Panc1 (cell line): ENCODE data around the gene CNPY3. TPM values are rescaled to one million over a fixed set of nuclear protein-coding genes. Genes with fewer than 3 reads are reported as not detected.
"Not testable (repeated sequence)": the region's sequence is repeated elsewhere in the genome, so short reads cannot be mapped to it uniquely, and the experiment has no call there.

Experiments
- ATAC-seq: fragments of 200-7000 bp; cut with Tn5 transposase; 2 replicates; pipeline ENCODE4 v1.9.1; 2020; ENCODE audit warnings: mild to moderate bottlenecking, moderate library complexity
- BruUV-seq: library from RNA; stranded (reverse); fragments of 400-500 nt; replicated peaks from 2 replicates; lab custom pipeline; 2021; lab: Mats Ljungman, UMichigan
- CTCF ChIA-PET: fragments of 300-600 bp; sonication (Branson Sonifier 250); formaldehyde crosslinking; loops from one replicate; lab custom pipeline; 2022; ENCODE audit warnings: antibody characterized with exemption; lab: Charles Lee
- POLR2A ChIA-PET: fragments of 300-600 bp; sonication (Branson Sonifier 250); formaldehyde crosslinking; loops from one replicate; lab custom pipeline; 2022; ENCODE audit warnings: antibody characterized with exemption; lab: Charles Lee
- DNase-seq: peaks from one replicate; pipeline ENCODE4 v3.0.0-alpha.2; 2010; ENCODE audit warnings: low read depth, low spot score
- H3K27ac ChIP-seq: 2 replicates; pipeline ENCODE4 v1.5.1; 2011; ENCODE audit warnings: mild to moderate bottlenecking, low read length, inconsistent platforms
- H3K27me3 ChIP-seq: fragments of 200-500 bp; sonication (Bioruptor generic); 2 replicates; pipeline ENCODE4 v1.6.0; 2014; ENCODE audit warnings: low read length, inconsistent platforms; ENCODE audit not compliant: control insufficient read depth, insufficient read depth
- H3K36me3 ChIP-seq: fragments of 200-500 bp; sonication (Bioruptor generic); 2 replicates; pipeline ENCODE4 v1.5.1; 2014; ENCODE audit warnings: inconsistent platforms, mild to moderate bottlenecking, low read length, moderate library complexity; ENCODE audit not compliant: control insufficient read depth, insufficient read depth
- H3K4me1 ChIP-seq: 2 replicates; pipeline ENCODE4 v1.5.1; 2011; ENCODE audit warnings: inconsistent platforms, mild to moderate bottlenecking, low read length, moderate library complexity; ENCODE audit not compliant: control insufficient read depth, insufficient read depth
- H3K4me3 ChIP-seq, 2 experiments: 2 replicates each; pipeline ENCODE4 v1.5.1; 2011 to 2012; ENCODE audit warnings: low read depth in 2 of 2, low read length in 2 of 2, mild to moderate bottlenecking in 2 of 2, inconsistent platforms in 1 of 2, moderate library complexity in 1 of 2
- H3K9me3 ChIP-seq: fragments of 200-500 bp; sonication (Bioruptor generic); 2 replicates; pipeline ENCODE4 v1.5.1; 2014; ENCODE audit warnings: low read depth, mild to moderate bottlenecking, inconsistent platforms, low read length, moderate library complexity; ENCODE audit not compliant: control insufficient read depth, insufficient read depth
- POLR2AphosphoS5 ChIP-seq: IDR thresholded peaks from 2 replicates; pipeline ENCODE4 v1.6.1; 2012; ENCODE audit warnings: mild to moderate bottlenecking, low read depth, low read length, moderate library complexity
- SIN3A ChIP-seq: IDR thresholded peaks from 2 replicates; pipeline ENCODE4 v1.6.1; 2012; ENCODE audit warnings: low read depth, mild to moderate bottlenecking, low read length, moderate library complexity, borderline replicate concordance; ENCODE audit not compliant: insufficient read depth
- TCF7L2 ChIP-seq: IDR thresholded peaks from 2 replicates; pipeline ENCODE4 v1.6.1; 2011; ENCODE audit warnings: mild to moderate bottlenecking, low read depth, low read length, inconsistent platforms
- in situ Hi-C: cut with HindIII; loops from 2 replicates; pipeline ENCODE4 v1.10.0; 2016; ENCODE audit warnings: low sequenced_read_pairs, low pct_unique_long_range_greater_than_20kb
- intact Hi-C: fragments of 100-400 bp; cut with micrococcal nuclease; formaldehyde crosslinking; loops from one replicate; pipeline ENCODE4 v1.10.0; 2022; ENCODE audit not compliant: unreplicated experiment
- total RNA-seq: library from RNA; stranded (reverse); gene quantifications from one replicate; pipeline ENCODE4 v1.2.1, GENCODE V29; 2021; ENCODE audit not compliant: unreplicated experiment
- TF ChIP-seq, protein P1 (sequence below), 2 experiments: IDR thresholded peaks; 2 replicates each; pipeline ENCODE4 v1.6.1; 2011 to 2012; ENCODE audit warnings: low read depth in 2 of 2, control low read depth in 1 of 2, low read length in 1 of 2, mild to moderate bottlenecking in 1 of 2, moderate library complexity in 1 of 2; ENCODE audit not compliant: insufficient read depth in 1 of 2
- TF ChIP-seq, protein P2 (sequence below): fragments of 450-650 bp; IDR thresholded peaks from 2 replicates; pipeline ENCODE4 v1.5.1; 2017; ENCODE audit warnings: mild to moderate bottlenecking

CNPY3 gene
- total RNA-seq, 1 experiment from 2014 or later, result 72.8 TPM

DNA sequence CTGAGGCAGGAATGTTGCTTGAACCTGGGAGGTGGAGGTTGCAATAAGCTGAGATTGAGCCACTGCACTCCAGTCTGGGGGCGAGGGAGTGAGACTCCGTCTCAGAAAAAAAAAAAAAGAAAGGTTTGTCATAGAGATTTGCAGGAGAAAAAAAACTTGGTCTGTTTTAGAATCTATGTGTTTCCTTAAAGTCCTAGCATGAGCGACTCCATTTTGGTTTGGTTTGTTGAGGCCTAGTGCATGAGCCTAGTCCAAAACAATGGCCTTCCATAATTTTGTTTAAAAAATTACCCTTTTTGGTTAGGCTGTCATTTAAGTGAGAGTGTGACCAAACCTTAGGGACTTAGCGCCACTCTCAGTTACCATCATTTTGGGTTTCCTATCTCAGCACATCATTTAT lies 23.1 kb downstream of the CNPY3 start:
- intact Hi-C loops (no loop called here), in situ Hi-C loops (no loop called here)
- ChIA-PET CTCF (no interaction called here), POLR2A (no interaction called here)
- no peaks in the 10 kb centered on the region for H3K9me3 ChIP-seq
- BruUV-seq, result no TSS peak
- H3K36me3 ChIP-seq, result no peaks in the 10 kb centered on the region
- H3K27me3 ChIP-seq, result no peaks in the 10 kb centered on the region
- DNase-seq (no peak), ATAC-seq (no peak)
- TF ChIP-seq SIN3A, result no peak
- no peak for TF ChIP-seq TCF7L2
- TF ChIP-seq, protein P1, sequence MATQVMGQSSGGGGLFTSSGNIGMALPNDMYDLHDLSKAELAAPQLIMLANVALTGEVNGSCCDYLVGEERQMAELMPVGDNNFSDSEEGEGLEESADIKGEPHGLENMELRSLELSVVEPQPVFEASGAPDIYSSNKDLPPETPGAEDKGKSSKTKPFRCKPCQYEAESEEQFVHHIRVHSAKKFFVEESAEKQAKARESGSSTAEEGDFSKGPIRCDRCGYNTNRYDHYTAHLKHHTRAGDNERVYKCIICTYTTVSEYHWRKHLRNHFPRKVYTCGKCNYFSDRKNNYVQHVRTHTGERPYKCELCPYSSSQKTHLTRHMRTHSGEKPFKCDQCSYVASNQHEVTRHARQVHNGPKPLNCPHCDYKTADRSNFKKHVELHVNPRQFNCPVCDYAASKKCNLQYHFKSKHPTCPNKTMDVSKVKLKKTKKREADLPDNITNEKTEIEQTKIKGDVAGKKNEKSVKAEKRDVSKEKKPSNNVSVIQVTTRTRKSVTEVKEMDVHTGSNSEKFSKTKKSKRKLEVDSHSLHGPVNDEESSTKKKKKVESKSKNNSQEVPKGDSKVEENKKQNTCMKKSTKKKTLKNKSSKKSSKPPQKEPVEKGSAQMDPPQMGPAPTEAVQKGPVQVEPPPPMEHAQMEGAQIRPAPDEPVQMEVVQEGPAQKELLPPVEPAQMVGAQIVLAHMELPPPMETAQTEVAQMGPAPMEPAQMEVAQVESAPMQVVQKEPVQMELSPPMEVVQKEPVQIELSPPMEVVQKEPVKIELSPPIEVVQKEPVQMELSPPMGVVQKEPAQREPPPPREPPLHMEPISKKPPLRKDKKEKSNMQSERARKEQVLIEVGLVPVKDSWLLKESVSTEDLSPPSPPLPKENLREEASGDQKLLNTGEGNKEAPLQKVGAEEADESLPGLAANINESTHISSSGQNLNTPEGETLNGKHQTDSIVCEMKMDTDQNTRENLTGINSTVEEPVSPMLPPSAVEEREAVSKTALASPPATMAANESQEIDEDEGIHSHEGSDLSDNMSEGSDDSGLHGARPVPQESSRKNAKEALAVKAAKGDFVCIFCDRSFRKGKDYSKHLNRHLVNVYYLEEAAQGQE (IDR thresholded peaks at IDR 0.05; ENCODE audit: insufficient read depth in 1 of 2, low read depth in 2 of 2, low read length in 1 of 2), result no peak
- TF ChIP-seq, protein P2, sequence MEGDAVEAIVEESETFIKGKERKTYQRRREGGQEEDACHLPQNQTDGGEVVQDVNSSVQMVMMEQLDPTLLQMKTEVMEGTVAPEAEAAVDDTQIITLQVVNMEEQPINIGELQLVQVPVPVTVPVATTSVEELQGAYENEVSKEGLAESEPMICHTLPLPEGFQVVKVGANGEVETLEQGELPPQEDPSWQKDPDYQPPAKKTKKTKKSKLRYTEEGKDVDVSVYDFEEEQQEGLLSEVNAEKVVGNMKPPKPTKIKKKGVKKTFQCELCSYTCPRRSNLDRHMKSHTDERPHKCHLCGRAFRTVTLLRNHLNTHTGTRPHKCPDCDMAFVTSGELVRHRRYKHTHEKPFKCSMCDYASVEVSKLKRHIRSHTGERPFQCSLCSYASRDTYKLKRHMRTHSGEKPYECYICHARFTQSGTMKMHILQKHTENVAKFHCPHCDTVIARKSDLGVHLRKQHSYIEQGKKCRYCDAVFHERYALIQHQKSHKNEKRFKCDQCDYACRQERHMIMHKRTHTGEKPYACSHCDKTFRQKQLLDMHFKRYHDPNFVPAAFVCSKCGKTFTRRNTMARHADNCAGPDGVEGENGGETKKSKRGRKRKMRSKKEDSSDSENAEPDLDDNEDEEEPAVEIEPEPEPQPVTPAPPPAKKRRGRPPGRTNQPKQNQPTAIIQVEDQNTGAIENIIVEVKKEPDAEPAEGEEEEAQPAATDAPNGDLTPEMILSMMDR, result no peak
- TF ChIP-seq POLR2AphosphoS5, result no peak
- no peaks in the 10 kb centered on the region for H3K4me1 ChIP-seq
- no peak overlapping the region for H3K4me3 ChIP-seq
- H3K27ac ChIP-seq, result no peak overlapping the region

DNA sequence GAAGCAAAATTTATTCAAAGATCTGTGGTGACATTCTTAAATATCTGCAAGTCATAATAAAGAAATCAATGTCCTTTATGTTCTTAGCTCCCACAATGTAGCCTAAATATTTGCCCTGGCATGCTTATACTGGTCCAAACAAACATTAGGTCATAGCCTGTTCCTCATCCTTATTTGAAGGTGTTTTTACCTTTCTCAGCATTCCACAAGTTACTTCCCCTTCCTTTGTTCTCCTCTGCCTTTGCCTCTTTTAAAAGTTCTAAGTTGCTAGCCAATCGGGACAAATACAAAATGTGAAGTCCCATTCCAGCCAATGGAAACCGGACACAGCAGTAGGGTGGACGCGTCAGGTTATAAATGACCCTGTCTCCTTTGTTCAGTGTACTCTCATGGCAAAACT lies 25.1 kb downstream of the CNPY3 start:
- DNase-seq, H3K9me3 ChIP-seq, H3K27ac ChIP-seq, intact Hi-C loops, ATAC-seq, H3K4me1 ChIP-seq, H3K4me3 ChIP-seq, in situ Hi-C loops, BruUV-seq, H3K27me3 ChIP-seq, H3K36me3 ChIP-seq: not testable (repeated sequence)
- ChIA-PET CTCF (interaction anchor here (0.6 kb wide), 1 partner anchor 43 kb away, joined by 4 read pairs; no protein-coding TSS in a partner anchor), POLR2A (interaction anchor here (0.6 kb wide), 1 partner anchor 52 kb away, joined by 3 read pairs; no protein-coding TSS in a partner anchor)

DNA sequence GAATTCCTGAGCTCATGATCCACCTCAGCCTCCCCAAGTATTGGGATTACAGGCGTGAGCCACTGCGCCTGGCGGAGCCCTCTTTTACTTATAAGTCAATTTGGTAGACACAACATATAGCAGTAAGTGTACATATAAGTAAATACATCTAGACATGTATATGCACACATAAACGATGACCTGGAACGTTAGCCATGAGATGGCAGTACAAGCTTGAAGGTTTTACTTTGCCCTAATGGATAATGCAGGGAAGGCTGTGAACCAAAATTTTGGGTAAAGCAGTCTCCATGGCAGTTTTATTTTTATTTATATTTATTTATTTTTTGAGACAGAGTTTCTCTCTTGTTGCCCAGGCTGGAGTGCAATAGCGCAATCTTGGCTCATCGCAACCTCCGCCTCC lies 28.8 kb downstream of the CNPY3 start:
- DNase-seq (no peak), ATAC-seq (no peak)
- H3K9me3 ChIP-seq, result no peaks in the 10 kb centered on the region
- H3K27ac ChIP-seq, result no peak overlapping the region
- in situ Hi-C loops, result no loop called here
- no peak overlapping the region for H3K4me3 ChIP-seq
- no peaks in the 10 kb centered on the region for H3K36me3 ChIP-seq
- no TSS peak for BruUV-seq
- intact Hi-C loops, result no loop called here
- ChIA-PET POLR2A (no interaction called here), CTCF (interaction anchor here (0.7 kb wide), 2 partner anchors 200 to 271 kb away, joined by 4 to 9 read pairs; no protein-coding TSS in a partner anchor)
- TF ChIP-seq TCF7L2 (no peak), POLR2AphosphoS5 (no peak), SIN3A (no peak)
- TF ChIP-seq, protein P2, result no peak
- TF ChIP-seq, protein P1 (IDR thresholded peaks at IDR 0.05; ENCODE audit: insufficient read depth in 1 of 2, low read depth in 2 of 2, low read length in 1 of 2), result no peak
- H3K27me3 ChIP-seq, result no peaks in the 10 kb centered on the region
- H3K4me1 ChIP-seq, result peaks cover 7% of the 10 kb centered on the region
